Left ventricle myocardium superior (tissue), 1 donor: ENCODE results near the gene PTPMT1. TPM values are rescaled to one million over a fixed set of nuclear protein-coding genes. Genes with fewer than 3 reads are reported as not detected.
"Not testable (repeated sequence)": the region's sequence is repeated elsewhere in the genome, so short reads cannot be mapped to it uniquely, and the experiment has no call there.

Source experiments
- ATAC-seq: fragments of 200-7000 bp; cut with Tn5 transposase; one replicate; pipeline ENCODE4 v1.9.1; 2020; ENCODE audit warnings: mild to moderate bottlenecking, moderate library complexity
- DNase-seq: peaks from one replicate; pipeline ENCODE4 v3.0.0-alpha.2; 2020
- intact Hi-C: fragments of 100-400 bp; cut with micrococcal nuclease; formaldehyde crosslinking; loops from one replicate; pipeline ENCODE4 v1.11.0; 2022
- total RNA-seq: library from RNA; stranded (reverse); fragmentation: NEBNext Ultra II Directional; extraction: Animal tissue kit (Norgen Biotek cat#: 25700); gene quantifications from one replicate; pipeline ENCODE4 v1.2.1, GENCODE V29; 2021
- donor health status: DM: no; HTN: yes; CAD: no; lungs with severe emphysema.

The PTPMT1 gene
- total RNA-seq, 1 donor from 2014 or later, result 14.9 TPM

GRCh38 chr11:47541070-47541469 lies 24.3 kb upstream of the PTPMT1 start:
- ATAC-seq (no peak), DNase-seq (no peak)
- intact Hi-C loops, result no loop called here

- ATAC-seq (no peak), DNase-seq (no peak)
- intact Hi-C loops, result no loop called here
These were observed 20.1 kb upstream of the PTPMT1 start for GRCh38 chr11:47545298-47545697.

GRCh38 chr11:47546274-47546673 lies 19.1 kb upstream of the PTPMT1 start:
- intact Hi-C loops, ATAC-seq, DNase-seq: not testable (repeated sequence)

- intact Hi-C loops, result no loop called here
- ATAC-seq, result no peak
- DNase-seq, result no peak
These were observed 14.9 kb upstream of the PTPMT1 start for GRCh38 chr11:47550288-47551047.

- intact Hi-C loops, result no loop called here
- ATAC-seq (no peak), DNase-seq (no peak)
These were observed 14.3 kb upstream of the PTPMT1 start for GRCh38 chr11:47551086-47551485.

- ATAC-seq (peak; percentile 16), DNase-seq (peak; percentile 43)
- intact Hi-C loops, result no loop called here
These were observed 13.3 kb upstream of the PTPMT1 start for GRCh38 chr11:47552056-47552565.

- ATAC-seq (peak; percentile 99), DNase-seq (peak; percentile 95)
- intact Hi-C loops, result no loop called here
These were observed 12.6 kb upstream of the PTPMT1 start, which contains the start of gene CELF1 for GRCh38 chr11:47552566-47553405. Gene CELF1, minus strand, starts transcription at chr11:47553132. Its CDS starts 53,609 bp downstream, at chr11:47499523.

GRCh38 chr11:47553406-47553743 lies 12.0 kb upstream of the PTPMT1 start:
- no peak for ATAC-seq
- intact Hi-C loops, result no loop called here

GRCh38 chr11:47557004-47557403 lies 8.4 kb upstream of the PTPMT1 start:
- ATAC-seq, DNase-seq, intact Hi-C loops: not testable (repeated sequence)

More at GRCh38 chr11:47553406-47553743, 12.0 kb upstream of the PTPMT1 start:
- no peak for DNase-seq

- no peak for ATAC-seq
- intact Hi-C loops, result no loop called here
- DNase-seq, result no peak
These were observed 6.7 kb upstream of the PTPMT1 start for GRCh38 chr11:47558695-47559094.

- DNase-seq, result no peak
These were observed 5.0 kb upstream of the PTPMT1 start for GRCh38 chr11:47560426-47560825.

GRCh38 chr11:47562393-47562792 lies 3.0 kb upstream of the PTPMT1 start:
- ATAC-seq, DNase-seq, intact Hi-C loops: not testable (repeated sequence)

More at GRCh38 chr11:47560426-47560825, 5.0 kb upstream of the PTPMT1 start:
- no peak for ATAC-seq
- intact Hi-C loops, result no loop called here

GRCh38 chr11:47564366-47564765 lies 1.0 kb upstream of the PTPMT1 start:
- intact Hi-C loops, DNase-seq, ATAC-seq: not testable (repeated sequence)

- DNase-seq (no peak), ATAC-seq (peak; percentile 14)
- intact Hi-C loops, result no loop called here
These were observed 463 bp upstream of the PTPMT1 start for GRCh38 chr11:47564933-47565339.

- peak; percentile 4 for ATAC-seq
- no peak for DNase-seq
- intact Hi-C loops, result no loop called here
These were observed 825 bp downstream of the PTPMT1 start for GRCh38 chr11:47566149-47566698.

- no peak for ATAC-seq
- no peak for DNase-seq
- intact Hi-C loops, result no loop called here
These were observed 4.2 kb downstream of the PTPMT1 start for GRCh38 chr11:47569646-47570045.

GRCh38 chr11:47570651-47571356 lies 5.4 kb downstream of the PTPMT1 start:
- ATAC-seq (no peak), DNase-seq (no peak)
- intact Hi-C loops, result no loop called here

GRCh38 chr11:47571357-47571729 lies 5.9 kb downstream of the PTPMT1 start:
- intact Hi-C loops, result no loop called here
- DNase-seq, result no peak
- no peak for ATAC-seq

GRCh38 chr11:47571895-47572294 lies 6.5 kb downstream of the PTPMT1 start:
- ATAC-seq (no peak), DNase-seq (no peak)
- intact Hi-C loops, result no loop called here
